Measurements from ENCODE around the gene RYR1. TPM values are rescaled to one million over a fixed set of nuclear protein-coding genes. Genes with fewer than 3 reads are reported as not detected.

Gene RYR1
- total RNA-seq, 1 experiment from 2014 or later: 4.1 TPM

GRCh38 chr19:38475176-38475575 is 41.7 kb downstream of the RYR1 start:
- POLR2A ChIA-PET: no interaction called here

More at GRCh38 chr19:38475176-38475575, 41.7 kb downstream of the RYR1 start:
- peaks cover 8% of the 10 kb centered on the region; the same call in 1 of the 2 replicates for H3K27me3 ChIP-seq (ENCODE audit: insufficient read depth, low read length)
- H3K36me3 ChIP-seq (ENCODE audit: control insufficient read depth in 1 of 2, insufficient read depth in 2 of 2, low read length in 2 of 2): no peaks in the 10 kb centered on the region
- H3K4me2 ChIP-seq (ENCODE audit: low read length): no peak overlapping the region
- H3K27ac ChIP-seq (ENCODE audit: low read depth, low read length): no peak overlapping the region
- ATAC-seq: no peak
- H3K9me2 ChIP-seq (ENCODE audit: insufficient read depth): no peaks in the 10 kb centered on the region
- no peaks in the 10 kb centered on the region for H3K9me3 ChIP-seq (ENCODE audit: control insufficient read depth in 1 of 2, insufficient read depth in 1 of 2, low read depth in 1 of 2, low read length in 2 of 2)
- intact Hi-C loops (cut with micrococcal nuclease): no loop called here
- no peaks in the 10 kb centered on the region for H4K20me1 ChIP-seq (ENCODE audit: insufficient read depth)
- RAD21 ChIA-PET (ENCODE audit: low non-redundant PET in 1 of 2, low total read pairs in 2 of 2, uncharacterized antibody in 2 of 2, unreplicated experiment in 2 of 2): no interaction called here
- DNase-seq (ENCODE audit: low read depth, low spot score): no peak
- no TSS peak for BruUV-seq (replicated peaks)
- H2AFZ ChIP-seq (ENCODE audit: low read depth, low read length, poor library complexity, severe bottlenecking): no peak overlapping the region
- H3K4me1 ChIP-seq (ENCODE audit: control insufficient read depth in 1 of 2, insufficient read depth in 2 of 2, low read length in 2 of 2): no peaks in the 10 kb centered on the region
- H3K4me3 ChIP-seq (replicated peaks in 1 of 2; ENCODE audit: low read depth in 1 of 2, low read length in 2 of 2): no peak overlapping the region
- CTCF ChIA-PET: no interaction called here
- TF ChIP-seq, protein P1, sequence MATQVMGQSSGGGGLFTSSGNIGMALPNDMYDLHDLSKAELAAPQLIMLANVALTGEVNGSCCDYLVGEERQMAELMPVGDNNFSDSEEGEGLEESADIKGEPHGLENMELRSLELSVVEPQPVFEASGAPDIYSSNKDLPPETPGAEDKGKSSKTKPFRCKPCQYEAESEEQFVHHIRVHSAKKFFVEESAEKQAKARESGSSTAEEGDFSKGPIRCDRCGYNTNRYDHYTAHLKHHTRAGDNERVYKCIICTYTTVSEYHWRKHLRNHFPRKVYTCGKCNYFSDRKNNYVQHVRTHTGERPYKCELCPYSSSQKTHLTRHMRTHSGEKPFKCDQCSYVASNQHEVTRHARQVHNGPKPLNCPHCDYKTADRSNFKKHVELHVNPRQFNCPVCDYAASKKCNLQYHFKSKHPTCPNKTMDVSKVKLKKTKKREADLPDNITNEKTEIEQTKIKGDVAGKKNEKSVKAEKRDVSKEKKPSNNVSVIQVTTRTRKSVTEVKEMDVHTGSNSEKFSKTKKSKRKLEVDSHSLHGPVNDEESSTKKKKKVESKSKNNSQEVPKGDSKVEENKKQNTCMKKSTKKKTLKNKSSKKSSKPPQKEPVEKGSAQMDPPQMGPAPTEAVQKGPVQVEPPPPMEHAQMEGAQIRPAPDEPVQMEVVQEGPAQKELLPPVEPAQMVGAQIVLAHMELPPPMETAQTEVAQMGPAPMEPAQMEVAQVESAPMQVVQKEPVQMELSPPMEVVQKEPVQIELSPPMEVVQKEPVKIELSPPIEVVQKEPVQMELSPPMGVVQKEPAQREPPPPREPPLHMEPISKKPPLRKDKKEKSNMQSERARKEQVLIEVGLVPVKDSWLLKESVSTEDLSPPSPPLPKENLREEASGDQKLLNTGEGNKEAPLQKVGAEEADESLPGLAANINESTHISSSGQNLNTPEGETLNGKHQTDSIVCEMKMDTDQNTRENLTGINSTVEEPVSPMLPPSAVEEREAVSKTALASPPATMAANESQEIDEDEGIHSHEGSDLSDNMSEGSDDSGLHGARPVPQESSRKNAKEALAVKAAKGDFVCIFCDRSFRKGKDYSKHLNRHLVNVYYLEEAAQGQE (IDR thresholded peaks at IDR 0.05; ENCODE audit: low read depth): no peak
- no peak for TF ChIP-seq FOSL1 (IDR thresholded peaks at IDR 0.05; ENCODE audit: low read depth)
- no peak for TF ChIP-seq POLR2A (IDR thresholded peaks at IDR 0.05; ENCODE audit: borderline replicate concordance, extremely low read depth, insufficient read depth, insufficient read length)
- no peak for TF ChIP-seq CBX3 (IDR thresholded peaks at IDR 0.05; ENCODE audit: low read depth)
- TF ChIP-seq SIN3A (IDR thresholded peaks at IDR 0.05; ENCODE audit: low read depth): no peak
- TF ChIP-seq EGR1 (IDR thresholded peaks at IDR 0.05; ENCODE audit: low read depth): no peak
- TF ChIP-seq RAD21 (IDR thresholded peaks at IDR 0.05; ENCODE audit: low read depth): no peak
- TF ChIP-seq EZH2phosphoT487 (IDR thresholded peaks at IDR 0.05; ENCODE audit: borderline replicate concordance): no peak
- TF ChIP-seq ZBTB33 (IDR thresholded peaks at IDR 0.05; ENCODE audit: extremely low read depth, insufficient replicate concordance, low read length): no peak
- TF ChIP-seq EZH2 (IDR thresholded peaks at IDR 0.05): no peak
- TF ChIP-seq TCF7L2 (IDR thresholded peaks at IDR 0.05; ENCODE audit: borderline replicate concordance, extremely low read depth, insufficient read depth, insufficient read length): no peak
- TF ChIP-seq, protein P2, sequence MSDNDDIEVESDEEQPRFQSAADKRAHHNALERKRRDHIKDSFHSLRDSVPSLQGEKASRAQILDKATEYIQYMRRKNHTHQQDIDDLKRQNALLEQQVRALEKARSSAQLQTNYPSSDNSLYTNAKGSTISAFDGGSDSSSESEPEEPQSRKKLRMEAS (IDR thresholded peaks at IDR 0.05): no peak
- TF ChIP-seq POLR2AphosphoS5 (IDR thresholded peaks at IDR 0.05; ENCODE audit: low read depth, low read length): no peak
- no peak for TF ChIP-seq ATF3 (IDR thresholded peaks at IDR 0.05)
- TF ChIP-seq CTCF (IDR thresholded peaks at IDR 0.05 in 2 of 3, conservative IDR thresholded peaks at IDR 0.05 in 1 of 3; ENCODE audit: borderline replicate concordance in 1 of 3, insufficient read depth in 1 of 3, low read depth in 2 of 3, low read length in 2 of 3): no peak
- TF ChIP-seq SRF (IDR thresholded peaks at IDR 0.05; ENCODE audit: low read depth): no peak
- TF ChIP-seq ZFX (IDR thresholded peaks at IDR 0.05): no peak
- no peak overlapping the region for H3K9ac ChIP-seq (ENCODE audit: low read length)
- H3K79me2 ChIP-seq (ENCODE audit: insufficient read depth, low read length): no peaks in the 10 kb centered on the region

Data from HCT116 (cell line).